Stimulated activated naive CD8-positive, alpha-beta T cell treated with anti-CD3 and anti-CD28 coated beads, Interleukin-15, Interleukin-2, amounts not matched to agents 100 U/mL and 50 U/mL, for 24 hours (primary cell): ENCODE measurements around the gene CPTP.

Experiments used
- ATAC-seq: fragments of 150-1000 bp; cut with Tn5 transposase; one replicate; pipeline ENCODE4 v1.10.0; 2021
- DNase-seq: peaks from one replicate; pipeline ENCODE4 v3.0.0; 2021

CPTP gene

GRCh38 chr1:1320666-1321448 is 3.7 kb upstream of the CPTP start:
- no peak for DNase-seq
- no peak for ATAC-seq

DNA sequence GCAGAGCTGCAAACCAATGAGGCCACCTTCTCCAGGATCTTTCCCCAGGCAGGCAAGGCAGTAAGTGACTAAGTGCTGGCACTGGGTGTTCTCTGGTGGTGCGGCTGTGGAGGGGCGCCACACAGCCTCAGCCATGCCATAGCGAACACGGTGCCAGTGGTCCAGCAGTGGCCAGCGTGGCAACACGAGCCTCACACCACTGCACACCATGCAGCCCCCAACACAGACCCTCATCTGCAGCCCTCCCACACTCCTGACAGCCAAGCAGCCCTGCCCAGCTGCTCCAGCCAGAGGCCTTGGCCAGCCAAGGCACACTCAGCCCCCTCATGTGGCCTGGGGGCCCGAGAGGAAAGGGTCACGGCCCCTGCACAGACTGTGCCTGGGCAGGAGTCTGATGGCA is 3.1 kb upstream of the CPTP start:
- no peak for ATAC-seq
- no peak for DNase-seq

DNA sequence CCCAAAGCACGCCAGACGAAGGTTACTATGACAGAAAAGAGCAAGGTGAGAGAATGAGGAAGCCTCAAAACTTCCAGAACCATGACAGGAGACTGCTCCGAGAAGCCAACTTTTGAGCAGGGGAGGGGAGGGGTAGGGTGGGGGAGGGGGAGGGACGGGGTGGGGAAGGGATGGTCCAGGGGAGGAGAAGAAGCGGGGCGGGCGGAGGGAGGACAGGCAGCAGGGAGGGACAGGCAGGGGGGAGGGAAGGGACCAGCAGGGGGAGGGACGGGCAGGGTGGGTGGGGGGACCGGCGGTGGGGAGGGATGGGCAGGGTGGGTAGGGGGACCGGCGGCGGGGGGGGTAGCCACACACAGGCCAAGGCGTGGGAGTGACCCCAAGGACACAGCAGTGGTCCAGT is 2.2 kb upstream of the CPTP start:
- DNase-seq = no peak
- no peak for ATAC-seq

- no peak for ATAC-seq
- no peak for DNase-seq
Measured at GRCh38 chr1:1322952-1323351, 1.6 kb upstream of the CPTP start.

DNA sequence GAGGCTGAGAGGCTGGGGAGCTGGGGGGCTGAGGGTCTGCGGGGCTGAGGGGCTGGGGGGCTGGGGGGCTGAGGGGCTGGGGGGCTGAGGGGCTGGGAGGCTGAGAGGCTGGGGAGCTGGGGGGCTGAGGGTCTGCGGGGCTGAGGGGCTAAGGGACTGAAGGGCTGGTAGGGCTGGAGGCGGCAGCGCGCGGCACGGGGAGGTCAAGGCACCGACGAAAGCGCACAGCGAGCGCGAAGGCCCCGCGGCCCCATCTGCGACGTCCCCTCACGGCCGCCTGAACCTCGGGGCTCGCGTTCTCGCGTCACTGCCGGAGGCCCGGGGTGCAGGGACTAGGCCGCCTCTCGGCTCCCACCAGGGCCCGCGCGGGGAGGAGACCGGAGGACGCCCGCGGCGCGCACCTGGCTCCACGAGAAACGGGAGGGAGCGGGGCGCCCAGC is 498 bp upstream of the CPTP start:
- DNase-seq (no peak), ATAC-seq (no peak)

GRCh38 chr1:1325288-1326074 is 879 bp downstream of the CPTP start:
- DNase-seq = no peak
- ATAC-seq = no peak

DNA sequence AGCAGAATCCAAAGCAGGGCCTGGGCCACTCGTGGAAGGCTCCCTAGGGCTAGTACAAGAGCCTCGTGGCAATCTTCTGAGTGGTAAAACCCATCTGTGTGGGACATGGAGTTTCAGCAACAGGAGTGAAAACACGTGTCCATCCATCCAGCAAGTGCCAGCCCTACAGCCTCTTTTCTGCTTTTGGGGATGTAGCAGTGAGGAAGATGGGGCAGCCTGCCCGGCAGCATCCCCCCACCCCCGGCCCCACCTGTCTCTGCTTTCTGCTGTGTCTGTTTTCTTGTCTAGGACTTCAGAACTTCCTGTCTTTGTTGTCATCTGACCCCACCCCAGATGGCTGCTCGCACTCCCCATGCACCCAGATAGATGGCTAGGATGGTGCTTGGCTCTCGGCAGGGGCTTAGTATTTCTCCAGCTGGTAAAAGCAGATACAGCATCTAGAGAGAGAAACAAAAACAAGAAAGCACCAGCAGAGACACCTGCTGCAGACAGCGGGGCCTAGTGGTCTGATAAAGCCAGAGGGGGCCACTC is 1.5 kb downstream of the CPTP start:
- DNase-seq (no peak), ATAC-seq (no peak)

DNA sequence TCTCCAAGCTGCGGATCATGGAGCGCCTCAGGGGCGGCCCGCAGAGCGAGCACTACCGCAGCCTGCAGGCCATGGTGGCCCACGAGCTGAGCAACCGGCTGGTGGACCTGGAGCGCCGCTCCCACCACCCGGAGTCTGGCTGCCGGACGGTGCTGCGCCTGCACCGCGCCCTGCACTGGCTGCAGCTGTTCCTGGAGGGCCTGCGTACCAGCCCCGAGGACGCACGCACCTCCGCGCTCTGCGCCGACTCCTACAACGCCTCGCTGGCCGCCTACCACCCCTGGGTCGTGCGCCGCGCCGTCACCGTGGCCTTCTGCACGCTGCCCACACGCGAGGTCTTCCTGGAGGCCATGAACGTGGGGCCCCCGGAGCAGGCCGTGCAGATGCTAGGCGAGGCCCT is 2.7 kb downstream of the CPTP start:
- DNase-seq (no peak), ATAC-seq (no peak)

GRCh38 chr1:1328254-1328653 is 3.7 kb downstream of the CPTP start:
- ATAC-seq = no peak
- no peak for DNase-seq

GRCh38 chr1:1329304-1330210 is 5.0 kb downstream of the CPTP start:
- ATAC-seq (no peak), DNase-seq (no peak)

- DNase-seq (no peak), ATAC-seq (no peak)
Measured at GRCh38 chr1:1330366-1331067, 5.9 kb downstream of the CPTP start.

DNA sequence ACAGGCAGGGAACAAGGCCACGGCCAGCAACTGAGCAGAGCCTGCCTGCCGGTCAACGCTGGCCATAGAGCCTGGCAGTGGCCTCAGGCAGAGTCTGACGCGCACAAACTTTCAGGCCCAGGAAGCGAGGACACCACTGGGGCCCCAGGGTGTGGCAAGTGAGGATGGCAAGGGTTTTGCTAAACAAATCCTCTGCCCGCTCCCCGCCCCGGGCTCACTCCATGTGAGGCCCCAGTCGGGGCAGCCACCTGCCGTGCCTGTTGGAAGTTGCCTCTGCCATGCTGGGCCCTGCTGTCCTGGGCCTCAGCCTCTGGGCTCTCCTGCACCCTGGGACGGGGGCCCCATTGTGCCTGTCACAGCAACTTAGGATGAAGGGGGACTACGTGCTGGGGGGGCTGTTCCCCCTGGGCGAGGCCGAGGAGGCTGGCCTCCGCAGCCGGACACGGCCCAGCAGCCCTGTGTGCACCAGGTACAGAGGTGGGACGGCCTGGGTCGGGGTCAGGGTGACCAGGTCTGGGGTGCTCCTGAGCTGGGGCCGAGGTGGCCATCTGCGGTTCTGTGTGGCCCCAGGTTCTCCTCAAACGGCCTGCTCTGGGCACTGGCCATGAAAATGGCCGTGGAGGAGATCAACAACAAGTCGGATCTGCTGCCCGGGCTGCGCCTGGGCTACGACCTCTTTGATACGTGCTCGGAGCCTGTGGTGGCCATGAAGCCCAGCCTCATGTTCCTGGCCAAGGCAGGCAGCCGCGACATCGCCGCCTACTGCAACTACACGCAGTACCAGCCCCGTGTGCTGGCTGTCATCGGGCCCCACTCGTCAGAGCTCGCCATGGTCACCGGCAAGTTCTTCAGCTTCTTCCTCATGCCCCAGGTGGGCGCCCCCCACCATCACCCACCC is 6.7 kb downstream of the CPTP start, which contains the start of gene TAS1R3:
Gene TAS1R3, plus strand, starts transcription at position 213 of the 898 bp plus-strand sequence. Its CDS starts 66 bp downstream, at position 279.
- DNase-seq (no peak), ATAC-seq (no peak)

DNA sequence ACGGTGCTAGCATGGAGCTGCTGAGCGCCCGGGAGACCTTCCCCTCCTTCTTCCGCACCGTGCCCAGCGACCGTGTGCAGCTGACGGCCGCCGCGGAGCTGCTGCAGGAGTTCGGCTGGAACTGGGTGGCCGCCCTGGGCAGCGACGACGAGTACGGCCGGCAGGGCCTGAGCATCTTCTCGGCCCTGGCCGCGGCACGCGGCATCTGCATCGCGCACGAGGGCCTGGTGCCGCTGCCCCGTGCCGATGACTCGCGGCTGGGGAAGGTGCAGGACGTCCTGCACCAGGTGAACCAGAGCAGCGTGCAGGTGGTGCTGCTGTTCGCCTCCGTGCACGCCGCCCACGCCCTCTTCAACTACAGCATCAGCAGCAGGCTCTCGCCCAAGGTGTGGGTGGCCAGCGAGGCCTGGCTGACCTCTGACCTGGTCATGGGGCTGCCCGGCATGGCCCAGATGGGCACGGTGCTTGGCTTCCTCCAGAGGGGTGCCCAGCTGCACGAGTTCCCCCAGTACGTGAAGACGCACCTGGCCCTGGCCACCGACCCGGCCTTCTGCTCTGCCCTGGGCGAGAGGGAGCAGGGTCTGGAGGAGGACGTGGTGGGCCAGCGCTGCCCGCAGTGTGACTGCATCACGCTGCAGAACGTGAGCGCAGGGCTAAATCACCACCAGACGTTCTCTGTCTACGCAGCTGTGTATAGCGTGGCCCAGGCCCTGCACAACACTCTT is 7.6 kb downstream of the CPTP start:
- ATAC-seq (no peak), DNase-seq (no peak)

DNA sequence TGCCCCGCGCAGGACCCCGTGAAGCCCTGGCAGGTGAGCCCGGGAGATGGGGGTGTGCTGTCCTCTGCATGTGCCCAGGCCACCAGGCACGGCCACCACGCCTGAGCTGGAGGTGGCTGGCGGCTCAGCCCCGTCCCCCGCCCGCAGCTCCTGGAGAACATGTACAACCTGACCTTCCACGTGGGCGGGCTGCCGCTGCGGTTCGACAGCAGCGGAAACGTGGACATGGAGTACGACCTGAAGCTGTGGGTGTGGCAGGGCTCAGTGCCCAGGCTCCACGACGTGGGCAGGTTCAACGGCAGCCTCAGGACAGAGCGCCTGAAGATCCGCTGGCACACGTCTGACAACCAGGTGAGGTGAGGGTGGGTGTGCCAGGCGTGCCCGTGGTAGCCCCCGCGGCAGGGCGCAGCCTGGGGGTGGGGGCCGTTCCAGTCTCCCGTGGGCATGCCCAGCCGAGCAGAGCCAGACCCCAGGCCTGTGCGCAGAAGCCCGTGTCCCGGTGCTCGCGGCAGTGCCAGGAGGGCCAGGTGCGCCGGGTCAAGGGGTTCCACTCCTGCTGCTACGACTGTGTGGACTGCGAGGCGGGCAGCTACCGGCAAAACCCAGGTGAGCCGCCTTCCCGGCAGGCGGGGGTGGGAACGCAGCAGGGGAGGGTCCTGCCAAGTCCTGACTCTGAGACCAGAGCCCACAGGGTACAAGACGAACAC is 8.3 kb downstream of the CPTP start:
- ATAC-seq (no peak), DNase-seq (no peak)

DNA sequence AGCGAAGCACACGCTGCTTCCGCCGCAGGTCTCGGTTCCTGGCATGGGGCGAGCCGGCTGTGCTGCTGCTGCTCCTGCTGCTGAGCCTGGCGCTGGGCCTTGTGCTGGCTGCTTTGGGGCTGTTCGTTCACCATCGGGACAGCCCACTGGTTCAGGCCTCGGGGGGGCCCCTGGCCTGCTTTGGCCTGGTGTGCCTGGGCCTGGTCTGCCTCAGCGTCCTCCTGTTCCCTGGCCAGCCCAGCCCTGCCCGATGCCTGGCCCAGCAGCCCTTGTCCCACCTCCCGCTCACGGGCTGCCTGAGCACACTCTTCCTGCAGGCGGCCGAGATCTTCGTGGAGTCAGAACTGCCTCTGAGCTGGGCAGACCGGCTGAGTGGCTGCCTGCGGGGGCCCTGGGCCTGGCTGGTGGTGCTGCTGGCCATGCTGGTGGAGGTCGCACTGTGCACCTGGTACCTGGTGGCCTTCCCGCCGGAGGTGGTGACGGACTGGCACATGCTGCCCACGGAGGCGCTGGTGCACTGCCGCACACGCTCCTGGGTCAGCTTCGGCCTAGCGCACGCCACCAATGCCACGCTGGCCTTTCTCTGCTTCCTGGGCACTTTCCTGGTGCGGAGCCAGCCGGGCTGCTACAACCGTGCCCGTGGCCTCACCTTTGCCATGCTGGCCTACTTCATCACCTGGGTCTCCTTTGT is 9.1 kb downstream of the CPTP start:
- ATAC-seq (no peak), DNase-seq (no peak)

DNA sequence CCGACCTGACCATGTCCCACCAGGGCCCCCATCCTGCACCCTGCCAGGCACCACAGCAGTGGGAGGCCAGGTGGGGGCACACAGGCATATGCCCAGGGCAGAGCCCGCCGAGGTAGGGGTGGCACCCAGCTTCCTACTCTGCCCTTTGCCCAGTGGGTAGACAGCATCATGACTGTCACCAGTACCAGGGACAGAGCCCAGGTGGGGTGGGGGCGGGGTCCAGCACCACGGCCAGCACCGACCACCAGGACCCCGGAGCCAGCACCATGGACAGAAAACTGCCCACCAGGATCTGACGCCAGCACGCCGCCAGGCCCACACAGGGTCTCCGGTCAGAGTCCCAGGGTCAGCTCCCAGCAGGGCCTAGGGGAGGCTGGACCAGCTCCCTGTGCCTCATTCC is 10.2 kb downstream of the CPTP start:
- ATAC-seq (no peak), DNase-seq (no peak)

DNA sequence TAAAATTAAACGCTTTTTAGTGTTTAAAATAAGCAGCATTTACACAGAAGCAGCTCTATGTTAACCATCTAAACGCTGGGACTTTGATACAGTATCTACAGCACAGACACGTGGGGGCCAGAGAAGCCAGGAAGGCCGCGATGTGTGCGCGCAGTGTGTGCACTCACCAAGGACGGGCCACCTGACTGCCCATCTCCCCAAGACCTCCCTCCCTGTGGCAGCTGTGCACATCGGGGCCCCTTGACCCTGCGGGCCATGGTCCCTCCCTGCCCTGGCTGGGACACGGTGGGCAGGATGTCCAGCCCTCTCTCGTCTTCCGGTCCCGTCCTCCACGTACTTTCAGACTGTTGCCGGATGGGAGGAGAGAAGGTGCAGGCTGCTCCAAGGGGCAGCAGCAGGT is 10.7 kb downstream of the CPTP start:
- DNase-seq (no peak), ATAC-seq (no peak)

DNA sequence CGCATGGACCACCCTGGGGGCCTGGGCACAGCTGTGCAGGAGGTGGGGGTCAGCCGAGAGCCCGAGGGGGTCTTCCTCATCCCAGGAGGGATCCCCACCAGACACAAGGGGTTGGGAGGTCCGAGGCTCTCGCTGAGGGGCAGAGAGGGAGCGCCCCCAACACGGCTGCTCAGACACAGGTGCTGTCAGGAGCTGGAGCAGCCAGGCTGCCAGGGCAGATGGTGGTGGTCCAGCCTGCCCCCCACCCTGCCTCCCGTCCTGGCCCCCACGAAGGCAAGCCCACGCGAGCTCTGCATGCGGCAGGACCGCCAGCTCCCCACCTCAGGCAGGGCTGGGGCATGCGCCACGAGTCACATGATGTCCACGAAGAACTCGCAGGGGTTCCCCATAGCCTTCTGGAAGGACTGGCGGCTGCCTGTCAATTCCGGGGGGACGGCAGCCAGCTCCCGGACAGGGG is 11.2 kb downstream of the CPTP start:
- no peak for DNase-seq
- ATAC-seq = no peak
